AG04449 (cell line): Measurements from ENCODE around the gene RRP8.

Source experiments
- CTCF ChIA-PET: fragments of 350-600 bp; formaldehyde crosslinking; extraction: SDS; loops from one replicate; lab custom pipeline; 2021; ENCODE audit warnings: antibody characterized with exemption; lab: Yijun Ruan, JAX
- POLR2A ChIA-PET: fragments of 400-600, 350-600 bp; formaldehyde crosslinking; extraction: SDS; loops from one replicate; lab custom pipeline; 2020; ENCODE audit warnings: antibody characterized with exemption, inconsistent platforms; lab: Yijun Ruan, JAX
- DNase-seq: peaks from one replicate; pipeline ENCODE4 v3.0.0-alpha.2; 2010; ENCODE audit warnings: low read depth, low spot score
- H3K4me3 ChIP-seq: 2 replicates; pipeline ENCODE4 v1.5.1; 2011; ENCODE audit warnings: low read depth, mild to moderate bottlenecking, control low read depth, low read length
- CTCF ChIP-seq: IDR thresholded peaks from one replicate; pipeline ENCODE4 v1.5.1; 2011; ENCODE audit warnings: mild to moderate bottlenecking, moderate library complexity, low read length, control low read depth, inconsistent platforms; ENCODE audit not compliant: insufficient read depth; ENCODE audit errors: missing control alignments

RRP8 gene

GRCh38 chr11:6647836-6648235 lies 44.4 kb upstream of the RRP8 start:
- TF ChIP-seq CTCF: no peak
- DNase-seq: no peak
- no peak overlapping the region for H3K4me3 ChIP-seq
- CTCF ChIA-PET: interaction anchor here (1.1 to 1.9 kb wide), 3 partner anchors 8 to 21 kb away, joined by 3 to 5 read pairs (median 5); partner anchors contain the start of gene DCHS1
- POLR2A ChIA-PET: interaction anchor here (0.6 to 1.4 kb wide), 2 partner anchors 12 to 36 kb away, joined by 3 to 4 read pairs; partner anchors contain the start of gene TAF10

- no peak overlapping the region; the same call in 1 of the 2 replicates for H3K4me3 ChIP-seq
- no peak for TF ChIP-seq CTCF
- DNase-seq: no peak
- CTCF ChIA-PET: interaction anchor here (0.7 to 1.9 kb wide), 6 partner anchors 9 to 116 kb away, joined by 3 to 5 read pairs (median 4); partner anchors contain the start of gene DCHS1
- POLR2A ChIA-PET: interaction anchor here (0.6 to 1.6 kb wide), 4 partner anchors 12 to 1000 kb away, joined by 3 to 7 read pairs (median 4); partner anchors contain the start of genes TAF10 and TPP1
These were observed 43.7 kb upstream of the RRP8 start for GRCh38 chr11:6646918-6647679.

- no peak for DNase-seq
- CTCF ChIA-PET: interaction anchor here (0.7 to 1.9 kb wide), 6 partner anchors 8 to 115 kb away, joined by 3 to 5 read pairs (median 4); partner anchors contain the start of gene DCHS1
- no peak for TF ChIP-seq CTCF
- POLR2A ChIA-PET: interaction anchor here (1.1 to 1.6 kb wide), 3 partner anchors 27 to 174 kb away, joined by 3 to 7 read pairs (median 4); partner anchors contain the start of genes TAF10 and TPP1
- H3K4me3 ChIP-seq: peak overlapping the region; percentile 34
These were observed 43.1 kb upstream of the RRP8 start for GRCh38 chr11:6646576-6646917.

- TF ChIP-seq CTCF: no peak
- ChIA-PET CTCF (interaction anchor here (1.1 to 1.9 kb wide), 4 partner anchors 12 to 141 kb away, joined by 3 to 5 read pairs (median 3); no protein-coding TSS in a partner anchor), POLR2A (interaction anchor here (1.1 to 1.6 kb wide), 2 partner anchors 27 to 173 kb away, joined by 3 to 7 read pairs; partner anchors contain the start of gene TPP1)
- DNase-seq: no peak
- H3K4me3 ChIP-seq: peak overlapping the region; percentile 34
These were observed 42.7 kb upstream of the RRP8 start for GRCh38 chr11:6646071-6646470.

GRCh38 chr11:6642957-6643356 lies 39.5 kb upstream of the RRP8 start:
- POLR2A ChIA-PET: no interaction called here
- no peak overlapping the region for H3K4me3 ChIP-seq
- CTCF ChIA-PET: interaction anchor here (1.3 kb wide), 1 partner anchor 24 kb away, joined by 3 read pairs; no protein-coding TSS in a partner anchor
- no peak for TF ChIP-seq CTCF
- DNase-seq: no peak
